NCI-H187 (cell line): ENCODE data around the gene RPH3AL.
"Not testable (repeated sequence)": the region's sequence is repeated elsewhere in the genome, so short reads cannot be mapped to it uniquely, and the experiment has no call there.

ENCODE experiments used
- DNase-seq, 2 experiments: peaks; one replicate each; lab custom pipeline; 2025; lab: John Stamatoyannopoulos, UW

The RPH3AL gene

DNA sequence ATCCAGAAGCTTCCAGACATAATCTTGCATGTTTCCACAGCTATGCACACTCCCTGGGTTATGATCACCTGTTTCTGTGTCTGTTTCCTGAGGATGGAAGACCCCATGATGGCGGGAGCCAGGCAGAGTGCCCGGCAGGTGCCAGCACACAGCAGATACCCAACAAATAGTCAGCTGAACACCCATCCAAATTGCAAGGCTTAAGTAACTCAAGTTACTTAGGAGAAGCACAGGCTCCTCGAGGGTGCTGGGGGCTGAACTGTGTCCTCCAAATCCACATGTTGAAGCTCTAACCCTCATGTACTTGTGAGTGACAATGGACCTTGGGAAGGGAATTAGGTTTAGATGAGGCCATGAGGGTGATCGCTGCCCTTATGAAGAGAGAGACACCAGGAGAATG lies 91.7 kb downstream of the RPH3AL start:
- DNase-seq, result no peak

DNA sequence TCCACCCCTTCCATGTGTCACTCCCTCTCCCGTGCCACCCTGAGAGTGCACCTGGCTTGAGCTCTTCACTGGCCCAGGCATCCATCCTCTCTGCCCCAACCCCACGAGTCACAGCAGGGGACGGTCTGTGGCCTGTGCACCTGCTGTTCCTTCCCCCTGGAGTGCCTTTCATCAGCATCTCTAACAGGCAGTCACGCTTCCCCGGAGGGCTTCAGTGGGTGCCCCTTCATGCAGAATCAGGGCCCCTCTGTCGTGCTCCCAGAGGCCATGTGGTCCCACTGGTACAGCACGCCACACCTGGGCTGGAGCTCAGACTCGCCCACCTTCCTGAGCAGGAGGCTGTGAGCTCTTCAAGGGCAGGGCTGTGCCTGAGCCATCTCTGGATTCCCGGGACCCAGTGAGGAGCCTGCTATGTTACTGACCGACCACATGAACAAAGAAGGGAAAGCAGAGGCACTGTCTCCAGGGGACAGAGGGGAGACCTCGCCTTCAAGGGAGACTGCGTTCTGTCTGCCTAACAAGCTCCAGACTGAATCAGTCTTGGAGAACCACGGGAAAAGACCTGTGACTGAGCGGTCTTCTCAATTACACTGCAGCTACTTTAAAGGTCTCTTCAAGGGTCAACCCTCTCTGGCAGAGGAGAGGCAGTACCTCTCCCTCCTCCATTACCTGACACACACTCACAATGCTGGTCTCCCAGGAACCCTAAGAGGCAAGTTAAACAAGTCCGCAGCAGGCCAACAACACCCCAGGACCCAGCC lies 92.4 kb downstream of the RPH3AL start:
- peak in 1 of 2 experiments; percentile 25 for DNase-seq

DNA sequence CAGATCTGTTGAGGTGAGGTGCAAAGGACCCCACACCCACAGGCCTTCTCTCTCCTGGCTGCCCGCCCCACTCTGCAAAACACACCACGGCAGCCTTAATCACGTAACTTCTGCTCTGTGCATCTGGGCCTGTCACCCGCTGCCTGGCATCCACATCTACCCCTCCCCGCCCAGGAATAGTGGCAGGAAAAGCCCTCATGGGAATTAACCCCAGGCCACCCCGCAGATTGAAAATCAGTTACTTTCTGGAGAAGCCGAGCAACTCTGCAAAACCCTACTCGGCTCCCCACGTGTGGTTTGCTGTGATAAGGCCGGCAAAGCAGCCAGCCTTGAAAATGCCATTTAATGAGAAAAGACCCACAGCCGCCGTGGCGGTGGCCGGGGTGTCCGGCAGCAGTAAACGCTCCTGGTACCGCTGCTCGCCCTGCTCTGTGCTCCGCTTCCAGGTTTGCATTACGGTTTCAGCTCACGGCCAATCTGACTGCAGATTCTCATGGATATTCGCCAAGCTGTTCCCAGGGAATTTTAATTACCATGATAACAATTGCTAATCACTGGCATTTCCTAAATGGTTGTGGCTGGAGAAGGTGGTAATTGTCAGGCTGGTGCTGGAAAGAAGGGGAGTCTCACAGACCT lies 93.1 kb downstream of the RPH3AL start:
- DNase-seq, result no peak

DNA sequence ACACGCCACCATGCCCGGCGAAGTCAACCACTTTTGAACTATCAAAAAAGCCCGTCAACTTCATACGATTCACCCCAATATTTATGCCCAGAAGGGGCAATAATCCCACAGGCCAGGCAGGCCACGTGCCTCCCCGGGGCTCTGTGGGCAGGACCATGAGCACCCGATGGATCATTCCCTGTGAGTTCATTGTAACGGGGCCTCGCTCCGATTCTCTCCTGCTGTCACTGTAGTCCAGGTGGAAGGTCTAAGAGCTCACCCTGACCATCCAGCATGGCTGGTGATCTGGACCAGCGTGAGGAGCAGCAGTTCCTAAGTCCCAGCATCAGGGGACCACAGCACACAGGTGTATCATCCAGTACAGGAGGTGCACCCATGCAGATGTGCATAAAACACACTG lies 93.7 kb downstream of the RPH3AL start:
- DNase-seq, result no peak

DNA sequence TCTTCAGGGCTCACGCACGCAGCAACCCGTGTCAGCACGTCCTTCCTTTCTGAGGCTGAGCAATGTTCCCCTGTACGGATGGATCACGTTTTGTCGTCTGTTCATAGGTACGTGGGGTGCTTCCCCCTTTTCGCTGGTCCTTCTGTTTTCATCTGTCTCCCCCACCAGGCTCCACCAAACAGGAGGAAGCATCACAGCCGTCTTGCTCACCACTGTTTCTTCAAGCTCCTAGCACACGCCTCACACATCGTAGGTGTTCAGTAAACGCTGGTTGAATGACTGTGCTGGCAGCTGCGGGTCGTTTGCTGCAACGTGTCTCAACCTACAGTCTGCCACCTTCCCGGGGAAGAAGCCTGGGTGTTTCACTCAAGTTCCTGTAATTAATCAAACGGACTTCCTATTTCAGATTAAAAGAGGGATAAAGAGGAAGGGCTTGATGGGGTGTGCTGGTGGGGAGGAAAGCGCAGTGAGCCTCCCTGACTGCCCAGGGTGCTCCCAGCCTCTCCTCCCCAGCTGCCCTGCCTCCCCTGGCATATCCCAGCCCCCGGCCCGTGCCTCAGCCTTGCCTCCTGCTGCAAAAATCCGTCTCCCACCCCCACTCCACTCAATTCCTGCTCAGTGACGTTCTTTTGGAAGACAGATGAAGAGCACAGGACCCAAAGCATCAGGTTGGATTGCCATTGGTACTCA lies 94.4 kb downstream of the RPH3AL start:
- no peak for DNase-seq

DNA sequence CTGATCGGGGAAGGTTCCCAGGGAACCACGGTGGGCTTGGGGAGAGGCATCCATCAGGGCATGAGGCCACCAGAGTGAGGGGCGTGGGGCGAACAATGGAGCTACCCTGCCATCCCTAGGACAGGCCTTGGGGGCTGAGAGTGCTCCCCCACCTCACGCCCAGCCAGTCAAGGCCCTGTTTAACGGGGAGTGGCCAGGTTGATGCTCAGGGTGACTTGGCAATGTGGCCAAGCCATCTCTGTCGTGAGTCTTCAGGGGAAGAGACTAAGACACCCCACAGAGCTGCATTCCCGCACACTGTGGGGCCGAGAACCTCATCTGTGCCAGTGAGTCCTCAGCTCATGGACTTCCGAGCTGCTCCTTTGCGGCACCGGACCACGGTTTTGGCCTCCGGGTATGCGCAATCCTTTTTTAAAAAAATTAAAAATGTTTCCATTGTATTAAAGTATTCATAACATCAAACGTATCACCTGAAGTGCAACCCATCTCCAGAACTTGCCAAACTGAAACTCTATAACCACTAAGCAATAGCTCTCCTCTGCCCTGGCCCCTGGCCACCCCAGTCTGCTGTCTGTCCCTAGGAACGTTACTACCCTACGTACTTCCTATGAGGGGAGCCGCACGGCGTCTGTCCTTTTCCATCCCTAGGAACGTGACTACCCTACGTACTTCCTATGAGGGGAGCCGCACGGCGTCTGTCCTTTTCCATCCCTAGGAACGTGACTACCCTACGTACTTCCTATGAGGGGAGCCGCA lies 99.3 kb downstream of the RPH3AL start:
- DNase-seq, result no peak

DNA sequence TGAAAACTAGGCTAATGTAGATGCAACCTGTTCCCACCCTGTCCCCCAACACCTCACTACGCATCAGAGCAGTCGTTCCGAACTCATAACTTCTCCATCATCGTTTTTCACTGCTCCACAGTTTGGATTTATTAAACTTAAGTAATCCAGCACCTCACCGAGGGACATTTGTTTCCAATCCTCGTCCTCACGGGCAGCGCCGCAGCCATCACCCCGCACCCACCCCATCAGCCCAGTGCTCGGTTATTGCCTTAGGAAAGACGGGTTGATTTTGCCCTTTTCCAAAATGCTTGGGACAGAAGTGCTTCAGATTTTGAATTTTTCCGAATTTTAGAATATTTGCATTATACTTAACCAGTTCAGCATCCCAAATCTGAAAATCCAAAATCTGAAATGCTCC lies 100.2 kb downstream of the RPH3AL start:
- DNase-seq, result no peak

DNA sequence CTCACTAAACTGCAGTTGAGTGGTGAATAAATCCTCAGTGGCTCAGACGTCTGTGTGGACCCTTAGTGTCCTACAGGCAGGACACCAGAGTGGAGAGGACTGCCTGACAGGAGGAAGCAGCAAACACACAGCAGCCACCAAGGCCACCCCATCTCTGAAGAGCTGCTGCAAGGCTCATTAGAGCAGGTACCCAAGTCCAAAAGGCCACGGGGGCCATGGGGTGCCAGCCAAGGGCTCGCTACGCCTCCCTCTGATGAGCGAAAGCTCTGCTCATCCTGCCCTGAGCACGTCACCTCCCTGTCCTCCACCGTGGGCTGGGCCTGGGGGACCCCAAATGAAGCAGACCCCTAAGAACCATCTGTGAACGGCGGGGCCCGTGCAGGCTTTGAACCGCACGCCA lies 101.1 kb downstream of the RPH3AL start:
- DNase-seq, result no peak

DNA sequence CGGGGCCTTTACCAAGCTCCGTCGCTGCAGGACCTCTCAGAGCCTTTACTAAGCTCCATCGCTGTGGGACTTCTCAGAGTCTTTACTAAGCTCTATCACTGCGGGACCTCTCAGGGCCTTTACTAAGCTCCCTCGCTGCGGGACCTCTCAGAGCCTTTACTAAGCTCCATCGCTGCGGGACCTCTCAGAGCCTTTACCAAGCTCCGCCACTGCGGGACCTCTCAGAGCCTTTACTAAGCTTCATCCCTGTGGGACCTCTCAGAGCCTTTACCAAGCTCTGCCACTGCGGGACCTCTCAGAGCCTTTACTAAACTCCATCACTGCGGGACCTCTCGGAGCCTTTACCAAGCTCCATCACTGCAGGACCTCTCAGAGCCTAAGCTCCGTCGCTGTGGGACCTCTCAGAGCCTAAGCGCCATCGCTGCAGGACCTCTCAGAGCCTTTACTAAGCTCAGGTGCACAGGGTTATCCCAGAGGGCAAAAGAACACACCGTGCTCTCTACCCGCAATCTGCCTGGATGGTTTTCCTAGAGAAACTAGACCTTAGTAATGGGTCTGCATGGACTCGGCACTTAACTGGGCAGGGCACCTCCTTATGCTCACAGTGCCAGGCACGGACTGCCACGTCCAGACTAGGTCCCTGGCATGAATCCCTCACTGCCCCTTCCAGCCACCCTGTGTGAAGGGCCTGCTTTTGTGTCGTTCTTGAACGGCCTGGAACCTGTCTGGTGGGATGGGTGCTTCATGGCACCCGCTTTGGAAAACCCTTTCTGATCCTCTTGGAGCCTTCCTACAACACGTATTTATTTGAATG lies 101.9 kb downstream of the RPH3AL start:
- no peak for DNase-seq

DNA sequence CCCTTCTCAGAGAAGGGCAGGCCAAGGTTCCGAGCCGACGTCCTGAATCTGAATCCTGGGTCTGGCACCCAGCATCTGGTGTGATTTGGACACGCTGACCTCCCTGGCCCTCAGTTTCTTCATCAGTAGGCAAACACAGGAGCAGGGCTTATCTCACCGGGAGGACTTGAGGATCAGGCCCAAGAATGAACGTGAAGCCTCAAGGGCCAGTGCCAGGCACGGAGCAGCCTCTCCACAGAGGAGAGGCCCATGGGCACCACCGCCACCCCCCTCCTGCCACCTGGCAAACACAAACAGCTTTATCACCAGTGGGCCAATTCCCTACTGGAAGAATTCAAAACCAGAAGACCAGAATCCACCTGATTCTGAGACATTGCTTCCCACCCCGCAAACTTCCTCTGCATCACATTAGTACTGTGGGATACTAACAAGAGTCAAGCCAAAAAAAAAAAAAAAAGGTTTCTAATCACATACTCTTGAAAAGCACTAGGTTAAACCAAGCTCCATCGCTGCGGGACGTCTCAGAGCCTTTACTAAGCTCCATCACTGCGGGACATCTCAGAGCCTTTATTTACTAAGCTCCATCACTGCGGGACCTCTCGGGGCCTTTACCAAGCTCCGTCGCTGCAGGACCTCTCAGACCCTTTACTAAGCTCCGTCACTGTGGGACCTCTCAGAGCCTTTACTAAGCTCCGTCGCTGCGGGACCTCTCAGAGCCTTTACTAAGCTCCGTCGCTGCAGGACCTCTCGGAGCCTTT lies 103.2 kb downstream of the RPH3AL start:
- DNase-seq, result no peak

DNA sequence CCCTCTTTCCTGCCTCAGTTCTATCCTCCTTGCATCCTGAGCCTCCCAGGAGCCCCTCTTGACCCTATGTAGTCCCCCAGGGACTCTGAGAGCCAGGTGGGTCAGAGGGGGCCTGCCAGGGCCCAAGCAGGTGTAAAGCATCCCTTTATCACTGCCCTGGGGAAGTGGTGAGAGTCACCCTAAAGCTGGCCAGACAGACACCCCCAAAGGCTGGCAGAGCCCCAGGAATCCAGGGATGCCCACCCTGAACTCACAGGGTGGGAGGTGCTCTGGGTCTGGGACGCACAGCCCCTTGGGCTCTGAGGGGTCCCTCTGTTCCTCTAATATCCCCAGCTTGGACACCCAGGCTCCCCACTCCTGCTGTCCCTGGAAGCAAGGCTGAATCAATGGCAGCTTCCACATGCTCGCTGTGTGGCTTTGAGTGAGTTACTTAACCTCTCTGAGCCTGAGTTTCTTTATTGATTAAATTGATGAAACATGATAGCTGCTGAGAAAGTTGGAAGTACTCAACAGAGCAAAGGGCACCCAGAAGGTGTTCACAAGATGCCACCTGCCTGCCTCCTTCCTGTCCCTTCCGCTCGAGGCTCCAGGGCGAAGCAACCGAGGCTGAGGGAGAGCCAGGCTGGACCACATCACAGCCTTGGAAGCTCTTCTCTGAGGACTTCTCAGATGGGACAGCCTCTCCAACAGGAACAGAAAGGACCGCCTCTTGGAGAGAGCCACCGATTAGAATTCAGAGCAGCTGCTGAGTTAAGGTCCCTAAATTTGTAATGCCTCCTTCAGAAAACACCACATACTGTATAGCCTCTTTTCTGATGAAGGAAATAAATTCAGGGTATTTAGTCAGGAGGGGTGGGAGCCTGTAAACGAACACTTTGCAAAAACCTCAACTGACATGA lies 104.0 kb downstream of the RPH3AL start:
- DNase-seq, result no peak

DNA sequence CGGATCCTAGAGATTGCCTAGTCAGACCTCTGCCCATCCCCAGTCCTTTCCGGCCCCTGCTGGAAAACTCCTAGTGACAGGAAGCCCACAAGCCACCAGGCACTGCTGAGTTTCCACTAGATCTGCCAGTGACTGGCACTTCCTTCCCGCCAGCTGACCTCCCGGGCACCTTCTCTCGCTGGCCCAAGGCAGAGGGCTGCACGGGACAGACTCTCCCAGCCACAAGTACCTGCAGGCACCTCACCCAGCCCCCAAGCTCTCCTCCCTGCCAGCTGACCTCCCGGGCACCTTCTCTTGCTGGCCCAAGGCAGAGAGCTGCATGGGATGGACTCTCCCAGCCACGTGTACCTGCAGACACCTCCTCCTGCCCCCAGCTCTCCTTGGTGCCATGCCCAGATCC lies 104.8 kb downstream of the RPH3AL start:
- no peak for DNase-seq

DNA sequence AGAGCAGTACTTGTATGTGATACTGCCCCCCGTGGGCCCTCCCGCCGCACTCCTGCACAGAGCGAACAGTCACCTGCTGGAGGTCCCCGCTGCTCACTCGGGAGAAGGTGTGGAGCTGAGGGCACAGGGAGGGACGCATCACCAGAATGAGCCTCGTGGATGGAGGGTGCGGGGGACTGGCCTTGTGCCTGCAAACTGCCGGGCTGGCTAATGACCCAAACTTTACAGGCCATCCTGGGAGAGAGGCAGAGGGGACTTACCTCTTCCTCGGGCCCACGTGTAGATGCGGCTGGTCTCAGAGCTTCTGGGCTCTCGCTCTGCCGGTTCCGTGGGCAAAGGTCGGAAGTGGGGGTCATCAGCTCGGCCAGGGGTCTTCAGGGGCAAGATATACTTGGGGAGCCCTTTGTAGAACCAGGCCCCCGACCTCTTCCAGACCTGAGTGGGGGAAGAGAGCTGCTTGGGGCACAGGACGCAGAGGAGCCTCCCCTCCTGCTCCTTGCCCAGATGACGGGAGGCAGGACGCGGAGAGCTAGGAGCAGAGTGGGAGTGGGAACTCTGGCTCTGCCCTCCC lies 105.7 kb downstream of the RPH3AL start:
- no peak for DNase-seq

DNA sequence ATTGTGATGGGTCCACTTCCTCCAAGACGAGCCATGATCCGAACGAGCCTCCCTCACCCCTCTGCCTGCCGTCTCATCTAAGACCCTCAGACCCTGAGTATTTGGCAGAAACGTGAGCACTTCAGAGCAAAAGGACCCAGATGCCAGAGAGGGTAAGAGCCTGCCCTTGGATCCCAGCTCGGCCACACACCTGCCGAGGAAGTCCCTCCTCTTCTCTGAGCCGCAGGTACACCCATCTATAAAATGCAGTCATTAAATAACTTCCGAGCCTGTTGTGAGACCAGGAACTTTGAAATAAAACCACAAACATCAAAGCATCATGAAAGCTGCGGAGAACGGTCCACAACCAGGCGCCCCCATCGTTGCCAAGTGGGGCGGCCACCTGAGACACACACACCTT lies 106.4 kb downstream of the RPH3AL start:
- DNase-seq, result no peak

DNA sequence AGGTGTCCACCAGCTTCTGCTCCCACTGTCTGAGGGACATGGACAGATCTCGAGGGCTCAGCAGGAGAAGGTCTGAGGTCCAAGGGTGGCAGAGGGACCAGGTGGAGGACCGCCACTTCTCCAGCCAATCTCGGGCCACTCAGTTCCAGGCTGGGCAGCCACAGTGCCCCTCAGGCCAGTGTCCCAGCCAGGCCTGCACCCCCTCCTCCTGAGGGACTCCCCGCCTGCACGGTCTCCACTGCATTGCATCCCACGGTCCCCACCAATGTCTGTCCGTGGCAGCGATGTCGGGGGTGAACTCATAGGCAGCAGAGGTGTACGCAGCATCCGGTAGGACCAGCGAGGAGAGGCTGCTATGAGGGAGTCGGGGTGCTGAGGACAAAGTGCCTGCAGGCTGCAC lies 107.0 kb downstream of the RPH3AL start:
- no peak for DNase-seq

DNA sequence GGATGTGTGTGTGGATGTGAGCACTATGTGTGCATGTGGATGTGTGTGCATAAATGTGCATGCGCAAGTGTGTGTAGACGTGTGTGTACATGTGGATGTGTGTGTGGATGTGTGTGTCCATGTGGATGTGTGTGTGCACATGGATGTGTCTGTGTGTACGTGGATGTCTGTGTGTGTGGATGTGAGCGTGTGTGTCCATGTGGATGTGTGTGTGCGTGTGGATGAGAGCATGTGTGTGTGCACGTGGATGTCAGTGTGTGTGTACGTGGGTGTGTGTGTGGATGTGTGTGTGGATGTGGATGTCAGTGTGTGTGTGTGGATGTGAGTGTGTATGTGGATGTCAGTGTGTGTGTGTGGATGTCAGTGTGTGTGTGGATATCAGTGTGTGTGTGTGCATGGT lies 107.6 kb downstream of the RPH3AL start:
- DNase-seq, result no peak

DNA sequence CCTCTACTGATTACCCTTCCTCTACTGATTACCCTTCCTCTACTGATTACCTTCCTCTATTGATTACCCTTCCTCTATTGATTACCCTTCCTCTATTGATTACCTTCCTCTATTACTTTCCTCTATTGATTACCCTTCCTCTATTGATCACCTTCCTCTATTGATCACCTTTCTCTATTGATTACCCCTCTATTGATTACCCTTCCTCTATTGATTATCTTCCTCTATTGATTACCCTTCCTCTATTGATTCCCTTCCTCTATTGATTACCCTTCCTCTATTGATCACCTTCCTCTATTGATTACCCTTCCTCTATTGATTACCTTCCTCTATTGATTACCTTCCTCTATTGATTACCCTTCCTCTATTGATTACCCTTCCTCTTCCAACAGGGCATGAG lies 108.7 kb downstream of the RPH3AL start:
- not testable (repeated sequence) for DNase-seq

DNA sequence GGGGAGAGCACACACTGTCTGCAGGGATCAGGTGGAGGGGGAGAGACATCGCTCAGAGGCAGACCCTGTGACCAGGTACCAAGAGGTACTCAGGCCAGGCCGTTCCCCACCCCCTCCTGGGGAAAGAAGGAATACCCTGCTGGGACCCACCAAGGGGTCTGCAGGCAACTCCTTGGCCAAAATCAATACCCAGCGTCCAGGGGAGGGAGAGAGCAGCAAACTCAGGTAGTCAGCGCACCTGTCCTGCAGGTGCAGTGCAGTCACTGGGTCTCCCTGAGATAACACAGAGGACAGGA lies 113.7 kb downstream of the RPH3AL start:
- no peak for DNase-seq

DNA sequence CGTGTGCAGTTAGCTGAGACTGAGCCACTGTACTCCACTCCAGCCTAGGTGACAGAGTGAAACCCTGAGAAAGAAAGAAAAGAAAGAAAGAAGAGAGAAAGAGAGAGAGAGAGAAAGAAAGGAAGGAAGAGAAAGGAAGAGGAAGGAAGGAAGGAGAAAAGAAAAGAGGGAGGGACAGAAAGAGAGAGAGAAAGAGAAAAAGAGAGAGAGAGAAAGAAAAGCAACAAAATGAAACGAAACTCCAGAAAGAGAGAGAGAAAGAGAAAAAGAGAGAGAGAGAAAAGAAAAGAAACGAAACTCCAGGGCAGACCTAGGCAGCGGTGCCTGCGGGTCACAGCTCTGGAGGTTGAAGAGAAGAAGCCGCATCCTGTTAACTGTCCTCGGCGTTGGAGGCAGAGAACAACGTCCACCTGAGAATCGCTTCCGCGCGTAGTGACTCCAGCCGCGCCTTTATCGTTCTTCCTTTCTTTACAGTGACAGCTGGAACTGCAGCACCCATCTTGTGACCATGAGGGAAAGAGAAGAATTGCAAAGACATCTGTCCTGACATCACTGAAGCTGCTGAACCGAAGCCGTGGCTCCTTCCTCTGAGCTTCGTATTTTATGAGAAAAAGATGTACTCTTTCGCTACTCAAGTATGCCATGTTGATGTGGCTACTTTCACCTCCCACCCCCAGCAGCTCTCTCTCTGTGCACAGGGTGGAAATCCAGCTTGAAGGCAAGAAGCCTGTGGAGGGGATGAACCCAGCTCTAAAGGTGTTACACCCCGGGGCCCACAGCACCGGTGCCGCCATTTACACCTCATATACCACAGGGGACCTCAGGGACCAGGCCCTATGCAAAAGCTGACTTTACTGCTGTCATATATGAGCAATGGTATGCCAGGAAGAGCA lies 114.3 kb downstream of the RPH3AL start:
- no peak for DNase-seq
